ENCODE measurements around the gene MAP3K2. TPM values are rescaled to one million over a fixed set of nuclear protein-coding genes. Genes with fewer than 3 reads are reported as not detected.

MAP3K2 gene
- total RNA-seq, 1 donor from 2014 or later, result 47.6 TPM

DNA sequence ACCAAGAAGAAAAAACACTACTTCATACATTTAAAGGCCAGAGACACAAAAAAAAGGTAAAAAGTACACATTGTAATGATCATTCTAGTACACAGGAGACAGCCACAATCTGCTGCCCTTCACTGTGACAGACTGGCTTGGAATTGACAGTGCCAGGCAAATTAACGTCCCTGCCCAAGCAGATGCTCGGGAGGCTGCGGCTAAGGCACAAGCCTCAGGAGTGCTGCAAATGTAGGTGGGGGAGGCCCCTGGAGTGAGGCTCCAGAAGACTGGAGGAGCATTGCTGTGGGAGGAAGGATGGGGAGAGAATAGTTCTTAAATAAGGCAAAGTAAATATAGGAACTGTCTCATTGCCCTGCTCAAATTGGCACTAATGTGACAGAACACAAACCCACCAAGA, 112.4 kb downstream of the MAP3K2 start:
- H3K36me3 Mint-ChIP-seq, result peaks cover 50% of the 10 kb centered on the region
- H3K27ac Mint-ChIP-seq, result no peak overlapping the region
- TF ChIP-seq, protein P1, sequence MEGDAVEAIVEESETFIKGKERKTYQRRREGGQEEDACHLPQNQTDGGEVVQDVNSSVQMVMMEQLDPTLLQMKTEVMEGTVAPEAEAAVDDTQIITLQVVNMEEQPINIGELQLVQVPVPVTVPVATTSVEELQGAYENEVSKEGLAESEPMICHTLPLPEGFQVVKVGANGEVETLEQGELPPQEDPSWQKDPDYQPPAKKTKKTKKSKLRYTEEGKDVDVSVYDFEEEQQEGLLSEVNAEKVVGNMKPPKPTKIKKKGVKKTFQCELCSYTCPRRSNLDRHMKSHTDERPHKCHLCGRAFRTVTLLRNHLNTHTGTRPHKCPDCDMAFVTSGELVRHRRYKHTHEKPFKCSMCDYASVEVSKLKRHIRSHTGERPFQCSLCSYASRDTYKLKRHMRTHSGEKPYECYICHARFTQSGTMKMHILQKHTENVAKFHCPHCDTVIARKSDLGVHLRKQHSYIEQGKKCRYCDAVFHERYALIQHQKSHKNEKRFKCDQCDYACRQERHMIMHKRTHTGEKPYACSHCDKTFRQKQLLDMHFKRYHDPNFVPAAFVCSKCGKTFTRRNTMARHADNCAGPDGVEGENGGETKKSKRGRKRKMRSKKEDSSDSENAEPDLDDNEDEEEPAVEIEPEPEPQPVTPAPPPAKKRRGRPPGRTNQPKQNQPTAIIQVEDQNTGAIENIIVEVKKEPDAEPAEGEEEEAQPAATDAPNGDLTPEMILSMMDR (IDR thresholded peaks at IDR 0.05; ENCODE audit: unreplicated experiment), result no peak
- no peak for DNase-seq (ENCODE audit: low spot score in 2 of 2, unreplicated experiment in 2 of 2)
- H3K9me3 Mint-ChIP-seq, result no peaks in the 10 kb centered on the region
- no peaks in the 10 kb centered on the region for H3K27me3 Mint-ChIP-seq (ENCODE audit: low read depth)
- no peaks in the 10 kb centered on the region for H3K4me1 Mint-ChIP-seq
- no peak overlapping the region for H3K4me3 Mint-ChIP-seq

DNA sequence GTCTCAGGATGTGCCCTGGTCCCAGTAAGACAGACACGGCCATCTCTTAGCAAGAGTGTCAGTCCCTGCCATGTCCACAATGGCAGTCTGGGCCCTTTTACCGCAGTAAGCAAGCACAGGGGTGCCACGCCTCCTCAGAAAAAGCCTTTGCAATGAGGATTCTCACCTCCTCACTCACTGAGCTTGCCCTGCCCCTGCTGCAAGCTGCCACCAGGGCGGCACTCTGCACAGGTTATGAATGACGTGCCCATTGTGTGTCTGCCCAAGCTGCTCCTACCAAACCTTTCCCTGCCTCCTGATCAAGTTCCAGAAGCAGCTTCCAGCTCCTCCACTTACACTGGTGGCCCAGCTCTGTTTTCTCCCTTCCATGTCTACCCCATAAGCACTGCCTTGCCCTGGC, 117.1 kb downstream of the MAP3K2 start:
- no peak for DNase-seq (ENCODE audit: low spot score in 2 of 2, unreplicated experiment in 2 of 2)
- TF ChIP-seq, protein P1 (IDR thresholded peaks at IDR 0.05; ENCODE audit: unreplicated experiment), result peak; percentile 16
- no peak overlapping the region for H3K4me3 Mint-ChIP-seq
- H3K9me3 Mint-ChIP-seq, result peaks cover 10% of the 10 kb centered on the region
- H3K27me3 Mint-ChIP-seq (ENCODE audit: low read depth), result no peaks in the 10 kb centered on the region
- H3K36me3 Mint-ChIP-seq, result peaks cover 67% of the 10 kb centered on the region
- no peaks in the 10 kb centered on the region for H3K4me1 Mint-ChIP-seq
- H3K27ac Mint-ChIP-seq, result no peak overlapping the region

DNA sequence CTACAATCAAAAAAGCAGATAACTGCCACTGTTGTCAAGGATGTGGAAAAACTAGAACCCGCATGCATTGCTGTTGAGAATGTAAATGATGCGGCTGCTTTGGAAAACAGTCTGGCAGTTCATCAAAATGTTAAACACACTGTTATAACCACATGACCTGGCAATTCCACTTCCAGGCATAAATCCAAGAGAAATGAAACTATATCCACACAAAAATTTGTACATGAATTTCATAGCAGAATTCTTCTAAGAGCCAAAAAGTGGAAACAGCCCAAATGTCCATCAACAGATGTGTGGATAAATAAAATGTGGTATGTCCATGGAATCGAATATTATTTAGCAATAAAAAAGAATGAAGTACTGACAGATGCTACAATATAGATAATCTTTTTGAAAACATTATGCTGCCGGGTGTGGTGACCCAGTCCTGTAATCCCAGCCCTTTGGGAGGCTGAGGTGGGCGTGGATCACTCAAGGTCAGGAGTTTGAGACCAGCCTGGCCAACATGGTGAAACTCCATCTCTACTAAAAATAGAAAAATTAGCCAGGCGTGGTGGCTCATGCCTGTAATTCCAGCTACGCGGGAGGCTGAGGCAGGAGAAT, 125.9 kb downstream of the MAP3K2 start:
- H3K27ac Mint-ChIP-seq, result no peak overlapping the region
- no peaks in the 10 kb centered on the region for H3K27me3 Mint-ChIP-seq (ENCODE audit: low read depth)
- H3K36me3 Mint-ChIP-seq, result peaks cover 71% of the 10 kb centered on the region
- TF ChIP-seq, protein P1 (IDR thresholded peaks at IDR 0.05; ENCODE audit: unreplicated experiment), result no peak
- no peak overlapping the region for H3K4me3 Mint-ChIP-seq
- H3K9me3 Mint-ChIP-seq, result no peaks in the 10 kb centered on the region
- H3K4me1 Mint-ChIP-seq, result no peaks in the 10 kb centered on the region
- no peak for DNase-seq (ENCODE audit: low spot score in 2 of 2, unreplicated experiment in 2 of 2)

DNA sequence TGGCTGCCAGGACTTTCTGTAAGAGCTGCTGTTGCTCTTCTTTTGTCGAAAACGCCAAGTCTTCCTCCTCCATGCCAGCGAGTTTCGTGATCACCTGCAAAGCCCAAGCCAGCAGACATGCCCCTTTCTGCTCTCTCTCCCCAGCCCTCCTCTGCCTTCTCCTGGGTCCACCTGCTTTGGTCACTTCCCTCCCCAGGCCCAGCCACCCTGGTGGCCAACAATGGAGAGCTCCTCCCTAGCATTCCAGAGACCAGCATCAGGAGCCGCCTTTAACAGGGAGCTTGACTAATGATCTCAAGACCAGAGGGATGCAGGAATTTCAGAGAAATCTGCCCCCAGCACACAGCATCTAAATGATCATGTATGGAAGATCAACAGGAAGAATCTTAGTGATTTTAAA, 128.4 kb downstream of the MAP3K2 start:
- Mint-ChIP-seq H3K36me3 (peaks cover 58% of the 10 kb centered on the region), H3K27ac (no peak overlapping the region), H3K4me1 (no peaks in the 10 kb centered on the region)

DNA sequence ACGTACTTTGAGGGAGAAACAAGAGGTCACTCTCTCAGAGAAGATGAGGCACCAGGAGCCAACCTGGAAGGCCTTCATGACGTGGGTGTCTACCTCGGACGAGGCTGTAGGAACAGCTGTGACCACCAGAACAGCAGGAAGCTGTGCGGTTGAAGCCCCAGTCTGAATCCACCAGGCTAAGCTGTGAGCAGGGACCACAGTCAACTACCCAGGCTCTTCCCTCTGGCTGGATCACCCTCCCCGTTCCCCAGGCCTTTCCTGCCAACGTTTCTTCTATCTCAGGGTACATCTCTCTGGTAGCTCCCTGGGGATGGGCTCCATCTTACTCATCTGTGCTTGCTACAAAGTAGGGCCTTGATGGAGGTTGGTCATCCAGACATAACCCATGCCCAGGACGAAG, 130.9 kb downstream of the MAP3K2 start:
- DNase-seq (ENCODE audit: low spot score in 2 of 2, unreplicated experiment in 2 of 2), result no peak
- Mint-ChIP-seq H3K36me3 (peaks cover 41% of the 10 kb centered on the region), H3K4me3 (no peak overlapping the region), H3K27me3 (ENCODE audit: low read depth) (no peaks in the 10 kb centered on the region), H3K4me1 (no peaks in the 10 kb centered on the region), H3K27ac (no peak overlapping the region), H3K9me3 (no peaks in the 10 kb centered on the region)
- TF ChIP-seq, protein P1 (IDR thresholded peaks at IDR 0.05; ENCODE audit: unreplicated experiment), result no peak

More for the DNA sequence above, 128.4 kb downstream of the MAP3K2 start:
- no peak overlapping the region for H3K4me3 Mint-ChIP-seq
- no peak for DNase-seq (ENCODE audit: low spot score in 2 of 2, unreplicated experiment in 2 of 2)
- H3K9me3 Mint-ChIP-seq, result no peaks in the 10 kb centered on the region
- no peaks in the 10 kb centered on the region for H3K27me3 Mint-ChIP-seq (ENCODE audit: low read depth)
- TF ChIP-seq, protein P1 (IDR thresholded peaks at IDR 0.05; ENCODE audit: unreplicated experiment), result no peak

DNA sequence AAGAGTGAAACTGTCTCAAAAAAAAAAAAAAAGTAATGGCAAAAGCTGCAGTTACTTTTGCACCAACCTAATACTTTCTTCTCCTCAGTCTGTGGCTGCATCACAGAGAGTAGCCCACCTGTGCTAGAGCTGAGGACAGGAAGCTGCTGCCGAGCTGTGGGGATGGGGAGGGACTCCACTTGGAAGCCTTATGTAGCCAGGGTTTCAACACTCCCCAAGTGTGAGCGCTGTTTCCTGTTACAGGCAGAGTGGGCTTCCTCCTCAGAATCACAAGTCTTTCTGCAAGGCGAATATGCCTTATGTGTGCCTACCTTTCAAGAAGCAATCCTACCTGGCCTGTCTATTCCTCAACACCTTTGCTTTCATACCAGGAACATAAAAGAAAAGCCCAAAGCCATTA, 131.4 kb downstream of the MAP3K2 start:
- H3K9me3 Mint-ChIP-seq, result no peaks in the 10 kb centered on the region
- TF ChIP-seq, protein P1 (IDR thresholded peaks at IDR 0.05; ENCODE audit: unreplicated experiment), result no peak
- peaks cover 38% of the 10 kb centered on the region for H3K36me3 Mint-ChIP-seq
- no peaks in the 10 kb centered on the region for H3K4me1 Mint-ChIP-seq
- H3K27me3 Mint-ChIP-seq (ENCODE audit: low read depth), result no peaks in the 10 kb centered on the region
- H3K4me3 Mint-ChIP-seq, result no peak overlapping the region
- no peak for DNase-seq (ENCODE audit: low spot score in 2 of 2, unreplicated experiment in 2 of 2)
- no peak overlapping the region for H3K27ac Mint-ChIP-seq
